Measurements from ENCODE around the gene BNC2. TPM values are rescaled to one million over a fixed set of nuclear protein-coding genes. Genes with fewer than 3 reads are reported as not detected.

The BNC2 gene
- total RNA-seq, 2 experiments from 2014 or later: not detected

- ATAC-seq (ENCODE audit: poor library complexity) (no peak), DNase-seq (no peak)
- no peaks in the 10 kb centered on the region for H3K4me1 ChIP-seq (ENCODE audit: insufficient read depth, low read length)
- Mint-ChIP-seq H3K36me3 (ENCODE audit: low read depth) (no peaks in the 10 kb centered on the region), H3K27ac (no peak overlapping the region), H3K9me3 (no peaks in the 10 kb centered on the region), H3K27me3 (peaks cover 9% of the 10 kb centered on the region), H3K4me1 (ENCODE audit: low read depth) (no peaks in the 10 kb centered on the region), H3K4me3 (no peak overlapping the region)
- no peak overlapping the region for H3K4me3 ChIP-seq (ENCODE audit: low read length)
- intact Hi-C loops (cut with DNase I, micrococcal nuclease): no loop called here
- no peaks in the 10 kb centered on the region for H3K36me3 ChIP-seq (ENCODE audit: insufficient read depth, low read length)
- H3K27ac ChIP-seq (ENCODE audit: low read depth in 1 of 2, low read length in 2 of 2): no peak overlapping the region
- POLR2A ChIA-PET: no interaction called here
- TF ChIP-seq CTCF (IDR thresholded peaks at IDR 0.05): no peak
- CTCF ChIA-PET: no interaction called here
- peaks cover 0 to 17% of the 10 kb centered on the region in 2 experiments for H3K9me3 ChIP-seq (ENCODE audit: control insufficient read depth in 1 of 2, insufficient read depth in 1 of 2, low read length in 2 of 2)
- no peaks in the 10 kb centered on the region for H3K27me3 ChIP-seq (ENCODE audit: control insufficient read depth in 1 of 2, insufficient read depth in 2 of 2, low read length in 2 of 2)
Observed at GRCh38 chr9:16519001-16519400, 351.5 kb downstream of the BNC2 start.

- Mint-ChIP-seq H3K9me3 (no peaks in the 10 kb centered on the region), H3K27me3 (peaks cover under 1% of the 10 kb centered on the region), H3K27ac (no peak overlapping the region), H3K4me3 (no peak overlapping the region), H3K4me1 (ENCODE audit: low read depth) (no peaks in the 10 kb centered on the region), H3K36me3 (ENCODE audit: low read depth) (no peaks in the 10 kb centered on the region)
- Histone ChIP-seq H3K4me3 (ENCODE audit: low read length) (no peak overlapping the region), H3K36me3 (ENCODE audit: insufficient read depth, low read length) (no peaks in the 10 kb centered on the region), H3K9me3 (ENCODE audit: control insufficient read depth in 1 of 2, insufficient read depth in 1 of 2, low read length in 2 of 2) (peaks cover 0 to 18% of the 10 kb centered on the region in 2 experiments), H3K27ac (ENCODE audit: low read depth in 1 of 2, low read length in 2 of 2) (no peak overlapping the region), H3K4me1 (ENCODE audit: insufficient read depth, low read length) (no peaks in the 10 kb centered on the region), H3K27me3 (ENCODE audit: control insufficient read depth in 1 of 2, insufficient read depth in 2 of 2, low read length in 2 of 2) (no peaks in the 10 kb centered on the region)
- ChIA-PET POLR2A (no interaction called here), CTCF (no interaction called here)
- no peak for TF ChIP-seq CTCF (IDR thresholded peaks at IDR 0.05)
- DNase-seq: no peak
- intact Hi-C loops (cut with DNase I, micrococcal nuclease): no loop called here
- no peak for ATAC-seq (ENCODE audit: poor library complexity)
Observed at GRCh38 chr9:16516891-16517290, 353.6 kb downstream of the BNC2 start.

GRCh38 chr9:16515879-16516301, 354.6 kb downstream of the BNC2 start:
- H3K27me3 Mint-ChIP-seq: no peaks in the 10 kb centered on the region
- no peak overlapping the region for H3K4me3 Mint-ChIP-seq
- POLR2A ChIA-PET: interaction anchor here (0.7 kb wide), 1 partner anchor 31 kb away, joined by 4 read pairs; no protein-coding TSS in a partner anchor
- H3K27ac Mint-ChIP-seq: no peak overlapping the region
- Histone ChIP-seq H3K4me1 (ENCODE audit: insufficient read depth, low read length) (no peaks in the 10 kb centered on the region), H3K9me3 (ENCODE audit: control insufficient read depth in 1 of 2, insufficient read depth in 1 of 2, low read length in 2 of 2) (peaks cover 0 to 18% of the 10 kb centered on the region in 2 experiments), H3K36me3 (ENCODE audit: insufficient read depth, low read length) (no peaks in the 10 kb centered on the region), H3K27ac (ENCODE audit: low read depth in 1 of 2, low read length in 2 of 2) (no peak overlapping the region), H3K4me3 (ENCODE audit: low read length) (no peak overlapping the region), H3K27me3 (ENCODE audit: control insufficient read depth in 1 of 2, insufficient read depth in 2 of 2, low read length in 2 of 2) (no peaks in the 10 kb centered on the region)
- intact Hi-C loops (cut with DNase I, micrococcal nuclease): no loop called here
- no peaks in the 10 kb centered on the region for H3K9me3 Mint-ChIP-seq
- H3K4me1 Mint-ChIP-seq (ENCODE audit: low read depth): no peaks in the 10 kb centered on the region
- H3K36me3 Mint-ChIP-seq (ENCODE audit: low read depth): no peaks in the 10 kb centered on the region
- CTCF ChIA-PET: no interaction called here
- no peak for TF ChIP-seq CTCF (IDR thresholded peaks at IDR 0.05)
- ATAC-seq (ENCODE audit: poor library complexity): no peak
- no peak for DNase-seq
